Liver (tissue), 9 donors: Measurements from ENCODE around the gene PTPRN2. TPM values are rescaled to one million over a fixed set of nuclear protein-coding genes. Genes with fewer than 3 reads are reported as not detected.

Experiments
- DNase-seq: peaks from one replicate; pipeline ENCODE4 v3.0.0-alpha.2; 2017; ENCODE audit warnings: low spot score
- H3K27ac ChIP-seq, 2 donors: one replicate each; pipeline ENCODE4 v1.7.0; 2013; ENCODE audit warnings: inconsistent platforms in 2 of 2, low read length in 2 of 2, control low read depth in 1 of 2, low read depth in 1 of 2, mild to moderate bottlenecking in 1 of 2
- H3K27me3 ChIP-seq, 4 donors: one replicate each; pipeline versions ENCODE4 v1.6.1 to v1.7.0; 2013; ENCODE audit warnings: low read length in 3 of 4, inconsistent platforms in 1 of 4, mild to moderate bottlenecking in 1 of 4, moderate library complexity in 1 of 4; ENCODE audit not compliant: control insufficient read depth in 4 of 4, insufficient read depth in 4 of 4
- H3K36me3 ChIP-seq, 4 donors: one replicate each; pipeline versions ENCODE4 v1.6.1 to v1.7.0; 2013; ENCODE audit warnings: low read length in 3 of 4, mild to moderate bottlenecking in 3 of 4, low read depth in 1 of 4, moderate library complexity in 1 of 4; ENCODE audit not compliant: control insufficient read depth in 4 of 4, insufficient read depth in 3 of 4
- H3K4me1 ChIP-seq, 4 donors: one replicate each; pipeline versions ENCODE4 v1.6.1 to v1.7.0; 2013; ENCODE audit warnings: low read length in 3 of 4, mild to moderate bottlenecking in 3 of 4, moderate library complexity in 1 of 4; ENCODE audit not compliant: control insufficient read depth in 4 of 4, insufficient read depth in 4 of 4
- H3K4me3 ChIP-seq, 3 donors: one replicate each; pipeline versions ENCODE4 v1.6.1 to v1.7.0; 2013; ENCODE audit warnings: low read length in 3 of 3, control low read depth in 1 of 3, low read depth in 1 of 3, mild to moderate bottlenecking in 1 of 3
- H3K9ac ChIP-seq, 2 donors: one replicate each; pipeline ENCODE4 v1.7.0; 2013; ENCODE audit warnings: low read length in 2 of 2, mild to moderate bottlenecking in 2 of 2, moderate library complexity in 2 of 2, control low read depth in 1 of 2, low read depth in 1 of 2
- H3K9me3 ChIP-seq, 4 donors: one replicate each; pipeline versions ENCODE4 v1.6.1 to v1.7.0; 2013; ENCODE audit warnings: low read length in 3 of 4; ENCODE audit not compliant: control insufficient read depth in 4 of 4
- EGR1 ChIP-seq, 2 donors: IDR thresholded peaks; 2 replicates each; pipeline ENCODE4 v1.6.1; 2016 to 2018; ENCODE audit warnings: antibody characterized with exemption in 2 of 2, low read depth in 2 of 2
- FOXA1 ChIP-seq: IDR thresholded peaks from 2 replicates; pipeline ENCODE4 v1.6.1; 2016; ENCODE audit warnings: antibody characterized with exemption
- FOXA2 ChIP-seq: IDR thresholded peaks from 2 replicates; pipeline ENCODE4 v1.6.1; 2016; ENCODE audit warnings: antibody characterized with exemption
- HNF4A ChIP-seq, 2 donors: conservative IDR thresholded peaks; 2 replicates each; pipeline ENCODE4 v1.6.1; 2016; ENCODE audit warnings: antibody characterized with exemption in 2 of 2, mild to moderate bottlenecking in 2 of 2
- HNF4G ChIP-seq: IDR thresholded peaks from 2 replicates; pipeline ENCODE4 v1.6.1; 2016; ENCODE audit warnings: antibody characterized with exemption
- JUND ChIP-seq, 2 donors: IDR thresholded peaks; 2 replicates each; pipeline ENCODE4 v1.6.1; 2016; ENCODE audit warnings: antibody characterized with exemption in 2 of 2
- NR2F2 ChIP-seq: IDR thresholded peaks from 2 replicates; pipeline ENCODE4 v1.6.1; 2016; ENCODE audit warnings: antibody characterized with exemption
- RAD21 ChIP-seq, 2 donors: IDR thresholded peaks; 2 replicates each; pipeline ENCODE4 v1.6.1; 2016; ENCODE audit warnings: antibody characterized with exemption in 2 of 2, mild to moderate bottlenecking in 2 of 2
- RXRA ChIP-seq, 2 donors: IDR thresholded peaks; 2 replicates each; pipeline ENCODE4 v1.6.1; 2017 to 2018; ENCODE audit warnings: antibody characterized with exemption in 2 of 2, mild to moderate bottlenecking in 1 of 2
- SP1 ChIP-seq: IDR thresholded peaks from 2 replicates; pipeline ENCODE4 v1.6.1; 2018; ENCODE audit warnings: antibody characterized with exemption, mild to moderate bottlenecking
- TAF1 ChIP-seq: conservative IDR thresholded peaks from 2 replicates; pipeline ENCODE4 v1.6.1; 2016; ENCODE audit warnings: antibody characterized with exemption, mild to moderate bottlenecking
- YY1 ChIP-seq: IDR thresholded peaks from 2 replicates; pipeline ENCODE4 v1.6.1; 2016; ENCODE audit warnings: antibody characterized with exemption, mild to moderate bottlenecking
- WGBS: extraction: QIAGEN DNeasy Blood & Tissue Kit; methylation state at CpG from one replicate; pipeline ENCODE4 v1.1.7; 2013; 5-methylcytosine and 5-hydroxymethylcytosine counted together
- polyA plus RNA-seq, 2 donors: library from polyadenylated mRNA; stranded (reverse) in 1 of 2; unstranded in 1 of 2; fragments of 200-250 nt in 1 of 2; fragments of >200 nt in 1 of 2; fragmentation: Nextera tagmentation in 1 of 2; extraction: Ambion mirVana in 1 of 2; gene quantifications; one replicate each; pipeline versions ENCODE4 v1.2.1 to v1.2.3, GENCODE V29; 2013 to 2015
- total RNA-seq, 2 donors: library from RNA; depleted of rRNA; stranded (reverse); fragments of >200 nt; gene quantifications; one replicate each; pipeline ENCODE4 v1.2.3, GENCODE V29; 2014
- TF ChIP-seq, protein P1 (sequence below): IDR thresholded peaks from 2 replicates; pipeline ENCODE4 v1.6.1; 2016; ENCODE audit warnings: antibody characterized with exemption
- TF ChIP-seq, protein P2 (sequence below): IDR thresholded peaks from 2 replicates; pipeline ENCODE4 v1.6.1; 2016; ENCODE audit warnings: antibody characterized with exemption
- TF ChIP-seq, protein P3 (sequence below): IDR thresholded peaks from 2 replicates; pipeline ENCODE4 v1.6.1; 2016; ENCODE audit warnings: antibody characterized with exemption, mild to moderate bottlenecking
- TF ChIP-seq, protein P4 (sequence below): IDR thresholded peaks from 2 replicates; pipeline ENCODE4 v1.6.1; 2016; ENCODE audit warnings: antibody characterized with exemption
- TF ChIP-seq, protein P5 (sequence below): fragments of 150-350 bp; IDR thresholded peaks from 2 replicates; pipeline ENCODE4 v1.5.1; 2017; ENCODE audit warnings: improper control_type of control experiment, low read depth, low read length; ENCODE audit not compliant: missing input control
- donor health status: healthy.
- donor health status: healthy.
- donor health status: healthy.
- donor health status: healthy.
- donor health status: healthy.

The PTPRN2 gene
- total and polyA plus RNA-seq, 4 donors, result 0.75 to 1.9 (median 1.1) TPM

DNA sequence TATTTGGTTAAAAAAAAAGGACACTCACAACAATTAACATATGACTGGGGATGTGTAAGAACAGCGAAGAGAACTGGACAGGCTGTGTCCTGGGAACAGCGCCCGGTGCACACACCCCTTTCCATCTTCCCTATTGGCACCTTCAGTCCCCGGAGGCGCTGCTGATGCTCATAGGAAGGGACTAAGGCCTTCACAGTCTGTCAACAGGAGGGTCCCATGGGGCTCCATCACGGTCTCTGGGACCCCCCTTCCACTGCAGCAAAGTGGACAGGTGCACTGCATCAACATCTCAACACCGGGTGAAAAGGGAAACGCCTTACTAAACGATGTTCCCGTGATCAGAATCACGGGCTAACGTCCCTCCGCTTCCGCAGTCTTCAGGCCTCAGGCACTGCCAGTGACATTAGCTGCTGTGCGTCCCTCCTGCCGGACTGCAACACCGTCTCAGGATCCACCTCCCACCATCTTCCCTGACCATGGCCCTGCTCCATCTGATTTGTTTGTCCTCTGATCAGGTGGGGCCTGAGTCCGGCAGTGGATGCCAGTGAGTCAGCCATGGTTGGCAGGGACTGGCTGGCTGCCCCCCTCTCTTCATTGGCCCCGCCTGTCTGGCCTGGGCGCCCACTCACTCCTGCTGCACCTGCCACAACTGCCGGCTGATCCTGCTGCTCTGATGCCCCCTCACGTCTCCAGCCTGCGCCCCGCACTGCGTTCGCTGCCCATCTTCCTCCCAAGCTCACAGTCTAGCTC, 636.1 kb downstream of the PTPRN2 start:
- no peak overlapping the region for H3K9ac ChIP-seq
- H3K9me3 ChIP-seq, result peaks cover 0 to 12% (median 3%) of the 10 kb centered on the region in 4 donors
- no peak for DNase-seq
- no peak for TF ChIP-seq RXRA (IDR thresholded peaks at IDR 0.05)
- TF ChIP-seq, protein P1, sequence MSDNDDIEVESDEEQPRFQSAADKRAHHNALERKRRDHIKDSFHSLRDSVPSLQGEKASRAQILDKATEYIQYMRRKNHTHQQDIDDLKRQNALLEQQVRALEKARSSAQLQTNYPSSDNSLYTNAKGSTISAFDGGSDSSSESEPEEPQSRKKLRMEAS, result no peak
- TF ChIP-seq, protein P2, sequence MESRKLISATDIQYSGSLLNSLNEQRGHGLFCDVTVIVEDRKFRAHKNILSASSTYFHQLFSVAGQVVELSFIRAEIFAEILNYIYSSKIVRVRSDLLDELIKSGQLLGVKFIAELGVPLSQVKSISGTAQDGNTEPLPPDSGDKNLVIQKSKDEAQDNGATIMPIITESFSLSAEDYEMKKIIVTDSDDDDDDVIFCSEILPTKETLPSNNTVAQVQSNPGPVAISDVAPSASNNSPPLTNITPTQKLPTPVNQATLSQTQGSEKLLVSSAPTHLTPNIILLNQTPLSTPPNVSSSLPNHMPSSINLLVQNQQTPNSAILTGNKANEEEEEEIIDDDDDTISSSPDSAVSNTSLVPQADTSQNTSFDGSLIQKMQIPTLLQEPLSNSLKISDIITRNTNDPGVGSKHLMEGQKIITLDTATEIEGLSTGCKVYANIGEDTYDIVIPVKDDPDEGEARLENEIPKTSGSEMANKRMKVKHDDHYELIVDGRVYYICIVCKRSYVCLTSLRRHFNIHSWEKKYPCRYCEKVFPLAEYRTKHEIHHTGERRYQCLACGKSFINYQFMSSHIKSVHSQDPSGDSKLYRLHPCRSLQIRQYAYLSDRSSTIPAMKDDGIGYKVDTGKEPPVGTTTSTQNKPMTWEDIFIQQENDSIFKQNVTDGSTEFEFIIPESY, result no peak
- no peak for TF ChIP-seq RAD21 (IDR thresholded peaks at IDR 0.05)
- TF ChIP-seq JUND (IDR thresholded peaks at IDR 0.05), result no peak
- TF ChIP-seq, protein P3, sequence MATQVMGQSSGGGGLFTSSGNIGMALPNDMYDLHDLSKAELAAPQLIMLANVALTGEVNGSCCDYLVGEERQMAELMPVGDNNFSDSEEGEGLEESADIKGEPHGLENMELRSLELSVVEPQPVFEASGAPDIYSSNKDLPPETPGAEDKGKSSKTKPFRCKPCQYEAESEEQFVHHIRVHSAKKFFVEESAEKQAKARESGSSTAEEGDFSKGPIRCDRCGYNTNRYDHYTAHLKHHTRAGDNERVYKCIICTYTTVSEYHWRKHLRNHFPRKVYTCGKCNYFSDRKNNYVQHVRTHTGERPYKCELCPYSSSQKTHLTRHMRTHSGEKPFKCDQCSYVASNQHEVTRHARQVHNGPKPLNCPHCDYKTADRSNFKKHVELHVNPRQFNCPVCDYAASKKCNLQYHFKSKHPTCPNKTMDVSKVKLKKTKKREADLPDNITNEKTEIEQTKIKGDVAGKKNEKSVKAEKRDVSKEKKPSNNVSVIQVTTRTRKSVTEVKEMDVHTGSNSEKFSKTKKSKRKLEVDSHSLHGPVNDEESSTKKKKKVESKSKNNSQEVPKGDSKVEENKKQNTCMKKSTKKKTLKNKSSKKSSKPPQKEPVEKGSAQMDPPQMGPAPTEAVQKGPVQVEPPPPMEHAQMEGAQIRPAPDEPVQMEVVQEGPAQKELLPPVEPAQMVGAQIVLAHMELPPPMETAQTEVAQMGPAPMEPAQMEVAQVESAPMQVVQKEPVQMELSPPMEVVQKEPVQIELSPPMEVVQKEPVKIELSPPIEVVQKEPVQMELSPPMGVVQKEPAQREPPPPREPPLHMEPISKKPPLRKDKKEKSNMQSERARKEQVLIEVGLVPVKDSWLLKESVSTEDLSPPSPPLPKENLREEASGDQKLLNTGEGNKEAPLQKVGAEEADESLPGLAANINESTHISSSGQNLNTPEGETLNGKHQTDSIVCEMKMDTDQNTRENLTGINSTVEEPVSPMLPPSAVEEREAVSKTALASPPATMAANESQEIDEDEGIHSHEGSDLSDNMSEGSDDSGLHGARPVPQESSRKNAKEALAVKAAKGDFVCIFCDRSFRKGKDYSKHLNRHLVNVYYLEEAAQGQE, result no peak
- TF ChIP-seq TAF1, result no peak
- TF ChIP-seq YY1, result no peak
- no peak overlapping the region for H3K27ac ChIP-seq
- H3K4me1 ChIP-seq, result no peaks in the 10 kb centered on the region
- no peak overlapping the region for H3K4me3 ChIP-seq
- no peaks in the 10 kb centered on the region for H3K36me3 ChIP-seq
- 85% methylated on average over 26 of the region's 26 CpGs for WGBS
- peaks cover 0 to 5% (median 0%) of the 10 kb centered on the region in 4 donors for H3K27me3 ChIP-seq

DNA sequence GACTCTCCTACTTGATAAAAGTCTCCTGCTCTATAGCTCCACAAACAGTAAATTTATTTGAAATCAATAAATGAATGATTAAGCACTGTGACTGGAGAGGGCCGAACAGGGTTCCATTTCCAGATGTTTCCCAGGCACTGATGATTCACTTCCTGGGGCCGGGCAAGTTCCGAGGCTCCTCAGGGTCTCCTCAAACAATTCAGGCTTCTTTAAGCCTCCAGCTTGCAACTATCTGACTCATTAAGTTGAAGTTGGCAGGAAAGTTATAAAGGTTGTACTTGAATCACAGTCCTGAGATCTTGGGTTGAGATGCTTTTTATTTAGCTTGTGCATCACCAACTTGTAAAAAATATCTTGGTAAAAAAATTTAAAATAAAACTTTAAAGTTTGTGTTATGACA, 637.9 kb downstream of the PTPRN2 start:
- no peak overlapping the region for H3K9ac ChIP-seq
- TF ChIP-seq, protein P4, sequence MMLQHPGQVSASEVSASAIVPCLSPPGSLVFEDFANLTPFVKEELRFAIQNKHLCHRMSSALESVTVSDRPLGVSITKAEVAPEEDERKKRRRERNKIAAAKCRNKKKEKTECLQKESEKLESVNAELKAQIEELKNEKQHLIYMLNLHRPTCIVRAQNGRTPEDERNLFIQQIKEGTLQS, result no peak
- TF ChIP-seq TAF1 (no peak), HNF4G (no peak), HNF4A (conservative IDR thresholded peaks at IDR 0.05) (no peak), RAD21 (IDR thresholded peaks at IDR 0.05) (no peak), FOXA1 (no peak), RXRA (IDR thresholded peaks at IDR 0.05) (no peak), SP1 (no peak), NR2F2 (no peak), EGR1 (IDR thresholded peaks at IDR 0.05; ENCODE audit: low read depth in 2 of 2) (no peak), FOXA2 (no peak)
- TF ChIP-seq, protein P5, sequence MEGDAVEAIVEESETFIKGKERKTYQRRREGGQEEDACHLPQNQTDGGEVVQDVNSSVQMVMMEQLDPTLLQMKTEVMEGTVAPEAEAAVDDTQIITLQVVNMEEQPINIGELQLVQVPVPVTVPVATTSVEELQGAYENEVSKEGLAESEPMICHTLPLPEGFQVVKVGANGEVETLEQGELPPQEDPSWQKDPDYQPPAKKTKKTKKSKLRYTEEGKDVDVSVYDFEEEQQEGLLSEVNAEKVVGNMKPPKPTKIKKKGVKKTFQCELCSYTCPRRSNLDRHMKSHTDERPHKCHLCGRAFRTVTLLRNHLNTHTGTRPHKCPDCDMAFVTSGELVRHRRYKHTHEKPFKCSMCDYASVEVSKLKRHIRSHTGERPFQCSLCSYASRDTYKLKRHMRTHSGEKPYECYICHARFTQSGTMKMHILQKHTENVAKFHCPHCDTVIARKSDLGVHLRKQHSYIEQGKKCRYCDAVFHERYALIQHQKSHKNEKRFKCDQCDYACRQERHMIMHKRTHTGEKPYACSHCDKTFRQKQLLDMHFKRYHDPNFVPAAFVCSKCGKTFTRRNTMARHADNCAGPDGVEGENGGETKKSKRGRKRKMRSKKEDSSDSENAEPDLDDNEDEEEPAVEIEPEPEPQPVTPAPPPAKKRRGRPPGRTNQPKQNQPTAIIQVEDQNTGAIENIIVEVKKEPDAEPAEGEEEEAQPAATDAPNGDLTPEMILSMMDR, result no peak
- TF ChIP-seq, protein P3, result no peak
- TF ChIP-seq, protein P1, result no peak
- TF ChIP-seq, protein P2, result no peak
- no peak overlapping the region for H3K27ac ChIP-seq
- H3K9me3 ChIP-seq, result peaks cover 0 to 12% (median 3%) of the 10 kb centered on the region in 4 donors
- H3K4me1 ChIP-seq, result no peaks in the 10 kb centered on the region
- H3K27me3 ChIP-seq, result no peaks in the 10 kb centered on the region
- WGBS, result 60% methylated on average over 3 of the region's 3 CpGs
- no peak for DNase-seq
- H3K4me3 ChIP-seq, result no peak overlapping the region
- H3K36me3 ChIP-seq, result no peaks in the 10 kb centered on the region
